Stimulated activated CD8-positive, alpha-beta memory T cell treated with anti-CD3 and anti-CD28 coated beads, Interleukin-12 subunit alpha, Interleukin-12 subunit beta, amount 100 ng/mL, for 1 hour (primary cell): Measurements from ENCODE around the gene DNAL1.

Experiments used
- DNase-seq: peaks from one replicate; pipeline ENCODE4 v3.0.0-alpha.2; 2020; ENCODE audit warnings: low read depth

The DNAL1 gene

DNA sequence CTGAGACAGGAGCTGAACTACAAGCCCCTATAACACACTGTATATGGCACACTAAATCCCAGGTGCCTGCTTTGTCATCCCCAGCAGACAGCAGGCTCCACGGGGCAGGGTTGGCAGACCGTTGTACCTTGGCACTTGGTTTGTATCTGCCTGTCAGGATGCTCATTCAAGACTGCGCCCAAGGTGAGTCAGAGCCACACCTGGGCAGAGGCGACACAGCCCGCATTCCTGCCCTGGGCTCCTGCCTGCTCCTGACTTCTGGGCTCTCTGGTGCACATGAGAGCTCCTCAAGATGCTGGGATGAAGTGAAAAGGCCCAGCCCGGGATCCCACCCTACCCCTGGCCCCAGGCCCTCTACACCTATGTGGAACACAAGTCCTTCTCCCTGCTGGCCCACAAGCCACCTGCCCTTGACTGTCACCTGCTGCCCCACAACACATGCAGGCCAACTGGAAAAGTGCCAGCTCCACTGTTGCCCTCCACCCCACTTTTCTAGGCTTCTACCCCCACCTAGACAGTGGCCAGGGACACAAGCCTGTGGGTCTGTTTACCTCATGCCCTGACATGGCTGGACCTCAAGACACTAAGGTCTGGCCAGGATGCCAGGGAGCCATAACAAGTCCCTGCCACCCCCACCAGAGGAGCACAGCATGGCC, 100.2 kb downstream of the DNAL1 start:
- DNase-seq: no peak

DNA sequence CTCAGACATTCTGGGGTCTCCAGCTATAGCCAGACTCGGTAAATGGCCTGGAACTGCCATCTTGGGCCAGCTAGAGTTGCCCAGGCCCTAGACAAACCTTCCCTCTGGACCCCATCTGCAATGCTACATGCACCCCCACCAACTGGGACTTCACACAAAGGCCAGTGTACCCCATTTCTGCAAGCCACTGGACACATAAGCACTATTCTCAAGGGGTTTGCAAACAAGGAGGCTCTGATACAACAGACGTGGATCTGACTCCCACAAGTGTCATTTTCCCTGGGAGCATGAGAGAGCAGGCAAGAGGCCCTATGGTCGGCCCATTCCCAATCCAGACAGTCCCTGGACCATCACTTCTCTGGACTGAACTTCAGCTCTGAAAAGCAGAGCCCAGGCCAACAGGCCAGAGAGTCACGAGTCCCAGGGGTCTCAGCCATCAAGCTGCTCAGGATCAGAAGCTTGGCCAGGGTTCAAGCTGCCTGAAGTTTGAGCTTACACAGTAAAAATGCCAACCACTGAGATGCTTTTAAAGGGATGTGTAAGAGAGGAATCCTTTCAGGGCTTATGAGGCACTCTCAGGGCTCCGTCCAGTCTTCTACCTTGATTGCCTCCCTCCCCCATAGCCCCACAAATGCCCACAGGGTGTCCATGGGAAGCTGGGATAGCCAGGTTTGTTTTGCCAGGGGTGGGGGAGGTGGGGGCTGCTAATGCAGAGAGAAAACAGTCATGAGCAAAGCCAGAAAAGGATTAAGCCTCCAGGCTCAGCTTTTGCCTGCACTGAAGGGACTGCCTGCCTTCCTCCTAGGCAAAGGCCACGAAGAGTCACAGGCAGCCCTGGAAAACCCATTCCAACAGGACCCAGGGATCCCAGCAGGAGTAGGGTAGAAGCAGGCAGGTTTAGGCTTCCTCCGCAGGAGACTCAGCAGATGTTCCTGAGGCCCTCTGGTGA, 101.1 kb downstream of the DNAL1 start:
- no peak for DNase-seq

DNA sequence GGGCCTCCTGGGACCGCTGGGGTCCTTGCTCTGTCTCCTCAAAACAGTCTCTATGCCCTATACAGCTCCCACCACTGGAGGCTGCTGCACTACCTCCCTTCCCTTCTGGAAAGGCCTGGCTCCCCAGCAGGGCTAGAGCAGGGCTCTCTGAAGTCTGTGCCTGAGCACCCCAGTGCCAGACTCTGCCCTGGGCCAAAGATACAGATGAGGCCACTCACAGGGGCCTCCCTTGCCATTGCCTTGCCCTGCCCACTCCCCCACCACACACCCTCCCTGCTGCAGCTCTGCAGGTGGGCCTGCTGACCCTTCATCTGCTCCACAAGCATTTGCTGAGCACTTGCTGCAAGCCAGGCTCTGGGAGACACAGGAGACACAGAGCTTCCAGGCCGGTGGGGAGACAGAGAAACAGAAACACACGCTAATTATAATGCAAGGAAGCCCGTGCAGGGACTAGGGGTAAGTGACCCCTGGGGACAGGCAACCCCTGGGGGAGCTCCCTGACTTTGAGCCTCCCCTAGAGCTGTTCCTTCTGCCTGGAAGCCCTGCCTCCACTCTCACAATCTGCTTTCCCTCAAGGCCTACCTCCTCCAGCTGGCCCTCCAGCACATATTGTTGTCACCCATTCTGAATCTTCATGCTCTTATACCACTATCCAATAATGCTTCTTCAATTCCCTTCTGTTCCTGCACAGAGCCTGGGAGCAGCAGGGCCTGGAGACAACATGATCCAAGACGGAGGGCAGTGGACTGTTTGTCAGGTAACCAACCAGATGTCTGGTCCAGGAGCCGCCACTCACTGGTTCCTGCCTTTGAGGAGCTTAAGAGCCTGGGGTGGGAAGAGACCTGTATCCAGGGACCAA, 102.0 kb downstream of the DNAL1 start:
- DNase-seq: no peak

DNA sequence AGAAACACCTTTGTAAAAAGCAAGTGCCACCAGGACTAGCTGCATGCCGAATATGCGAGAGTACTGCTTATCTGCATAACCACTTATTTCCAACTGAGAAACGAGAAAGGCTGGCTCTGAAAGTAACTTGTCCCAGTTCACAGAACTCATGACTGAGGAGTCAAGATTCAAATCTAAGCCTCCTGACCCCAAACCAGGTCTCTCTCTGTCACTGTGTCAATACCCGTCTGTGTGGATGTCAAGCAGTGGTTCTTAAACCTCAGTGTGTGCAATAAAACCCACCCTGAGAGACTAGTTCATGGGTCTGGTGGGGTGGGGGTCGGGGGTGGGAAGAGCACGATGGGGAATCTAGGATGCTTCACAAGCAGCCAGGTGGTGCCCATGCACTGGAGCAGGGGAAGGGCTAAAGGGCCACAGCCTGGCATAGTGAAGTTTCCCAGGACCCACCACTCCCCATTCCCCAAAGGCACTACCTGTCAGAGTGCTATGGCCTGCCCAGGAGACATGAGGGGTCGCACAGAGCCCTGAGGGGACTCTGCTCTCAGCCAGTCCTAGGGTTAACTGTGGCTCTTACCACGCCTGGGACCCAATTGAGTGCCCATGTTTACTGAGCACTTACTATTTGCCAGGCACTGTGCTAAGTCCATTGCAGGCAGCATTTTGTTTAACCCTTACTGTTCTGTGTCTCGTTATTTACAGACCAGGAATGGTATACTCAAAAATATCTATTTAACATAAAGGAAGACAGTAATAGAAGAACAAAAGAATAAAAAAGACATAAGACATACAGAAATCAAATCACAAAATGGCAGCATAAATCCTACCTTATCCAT, 102.8 kb downstream of the DNAL1 start:
- DNase-seq: no peak

DNA sequence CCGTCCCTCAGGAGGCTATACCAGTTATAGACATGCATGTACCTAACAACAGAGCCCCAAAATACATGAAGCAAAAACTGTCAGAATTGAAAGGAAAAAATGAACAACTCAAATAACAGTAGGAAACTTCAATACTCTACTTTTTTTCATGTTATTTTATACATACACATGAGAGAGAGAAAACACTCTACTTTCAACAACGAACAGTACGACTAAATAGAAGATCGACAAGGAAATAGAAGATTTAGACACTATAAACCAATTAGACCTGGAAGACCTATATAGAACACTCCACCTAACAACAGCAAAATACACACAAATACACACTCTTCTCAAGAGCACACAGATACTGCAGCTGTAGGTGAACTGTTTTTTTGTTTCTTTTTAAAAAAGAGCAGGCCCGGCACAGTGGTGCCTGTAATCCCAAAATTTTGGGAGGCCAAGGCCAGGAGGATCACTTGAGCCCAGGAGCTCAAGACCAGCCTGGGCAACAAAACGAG, 104.1 kb downstream of the DNAL1 start:
- DNase-seq: no peak

DNA sequence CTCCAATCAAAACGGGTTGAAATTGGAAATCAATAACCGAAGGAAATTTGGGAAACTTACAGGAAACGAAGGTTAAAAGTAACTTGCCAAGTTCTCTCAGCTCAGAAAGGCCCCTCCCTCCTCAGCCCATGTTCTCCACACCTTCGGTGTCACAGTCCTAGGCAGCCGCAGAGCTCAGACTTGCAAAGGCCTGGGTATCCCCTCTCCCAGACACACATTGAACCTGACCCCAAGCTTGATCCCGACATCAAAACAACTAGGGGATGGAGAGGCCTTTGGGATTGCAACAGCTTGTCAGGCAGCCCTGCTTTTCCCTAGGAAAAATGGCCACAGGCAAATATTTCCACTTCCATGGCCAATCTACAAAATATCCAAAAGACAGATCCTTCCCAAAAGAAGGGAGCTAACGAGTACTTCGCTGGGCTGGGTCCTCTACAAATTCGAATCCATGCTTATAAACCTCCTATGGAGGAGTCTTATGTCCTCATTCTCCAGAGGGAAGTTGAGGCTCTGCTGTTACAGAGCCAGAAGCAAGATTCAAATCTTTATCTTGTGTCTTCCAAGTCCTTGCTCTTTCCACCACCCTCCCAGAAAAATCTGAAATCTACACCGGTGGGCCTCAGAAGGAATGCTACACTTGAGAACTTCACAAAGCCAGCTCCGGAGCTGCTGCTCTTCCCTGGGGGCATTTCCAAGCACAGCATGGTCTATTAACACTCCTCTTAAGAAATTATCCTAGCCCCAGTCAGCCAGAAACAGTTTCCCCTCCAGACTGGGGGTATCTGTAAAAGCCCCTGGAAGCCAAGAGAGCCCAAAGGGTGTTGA, 105.1 kb downstream of the DNAL1 start:
- no peak for DNase-seq

DNA sequence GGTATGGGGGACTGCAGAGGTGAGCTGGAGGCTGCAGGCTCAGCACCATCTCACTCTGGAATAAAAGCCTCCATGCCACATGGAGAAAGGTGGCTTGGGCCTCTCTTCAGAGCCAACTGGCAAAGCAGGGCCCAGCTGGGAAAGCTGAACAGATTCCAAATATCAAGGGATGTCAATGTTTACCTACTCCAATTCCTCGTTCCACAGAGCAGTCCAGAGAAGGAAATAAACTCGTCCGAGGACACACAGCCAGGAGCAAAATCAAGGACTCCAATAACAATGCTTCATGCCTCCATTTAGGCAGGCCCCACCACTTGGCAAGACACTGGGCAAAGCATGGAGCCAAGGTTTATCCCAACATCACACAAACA, 105.7 kb downstream of the DNAL1 start:
- no peak for DNase-seq

DNA sequence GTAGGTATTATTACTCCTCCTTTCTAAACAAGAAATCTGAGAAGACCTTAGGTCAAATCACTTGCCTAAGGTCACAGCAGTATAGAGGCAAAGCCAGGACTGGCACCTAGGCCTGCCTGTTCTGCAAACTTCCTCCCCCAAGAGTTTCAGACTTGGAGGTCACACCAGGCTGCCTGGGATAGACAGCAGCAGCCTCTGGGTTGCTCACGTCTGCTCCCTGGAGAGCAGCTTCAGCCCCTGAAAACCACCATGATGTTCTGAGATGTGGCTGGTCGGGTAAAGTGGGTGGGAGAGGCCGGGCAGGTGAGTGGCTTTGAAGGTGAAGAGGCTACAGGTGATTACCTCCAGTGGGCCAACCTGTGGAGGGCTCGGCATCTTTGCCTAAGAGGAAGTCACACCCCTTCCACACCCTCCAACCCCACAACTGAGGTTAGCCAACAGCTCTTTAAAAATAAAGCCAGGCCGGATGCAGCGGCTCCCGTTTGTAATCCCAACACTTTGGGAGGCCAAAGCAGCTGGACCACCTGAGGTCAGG, 106.4 kb downstream of the DNAL1 start:
- no peak for DNase-seq

DNA sequence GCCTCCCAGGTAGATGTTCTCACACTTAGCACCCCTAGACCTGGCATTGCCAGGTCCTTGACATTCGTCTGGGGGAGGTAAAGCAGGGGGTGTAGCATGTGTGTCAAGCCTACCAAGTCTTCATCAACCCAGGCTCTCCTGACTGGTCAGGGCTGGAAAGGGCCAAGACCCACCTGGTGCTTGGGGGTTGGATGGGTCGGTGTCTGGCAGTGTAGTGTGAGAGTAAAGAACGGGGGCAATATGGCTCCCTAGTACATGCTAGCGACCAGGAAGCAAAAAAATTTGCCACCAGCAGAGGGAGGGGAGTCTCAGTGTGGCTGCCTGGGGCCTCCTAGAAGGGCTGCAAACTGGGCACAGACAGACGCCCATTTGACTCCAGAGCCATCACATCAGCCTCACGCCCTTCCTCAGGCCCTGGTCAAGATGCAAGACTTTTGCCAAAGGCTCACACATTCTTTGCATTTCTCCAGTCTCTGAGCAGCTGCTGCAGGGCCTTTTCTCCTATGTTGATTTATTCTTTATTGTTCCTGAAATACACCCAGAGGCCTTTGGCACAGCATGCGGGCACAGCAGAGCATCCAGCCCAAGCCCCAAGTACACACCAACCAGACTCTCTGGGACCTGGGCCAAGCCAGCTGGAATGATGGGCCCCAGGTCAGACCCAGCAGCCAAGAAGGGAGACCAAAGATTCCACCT, 107.7 kb downstream of the DNAL1 start:
- DNase-seq: no peak
